PC-9 (cell line): ENCODE data around the gene FAU.

Experiments
- CTCF ChIP-seq: fragments of 200-600 bp; sonication (generic); conservative IDR thresholded peaks from 2 replicates; pipeline ENCODE4 v1.6.1; 2017; ENCODE audit warnings: mixed run types, antibody characterized with exemption, mild to moderate bottlenecking, moderate library complexity
- EZH2 ChIP-seq: fragments of 200-600 bp; sonication (generic); IDR thresholded peaks from 2 replicates; pipeline ENCODE4 v1.8.0; 2017; ENCODE audit warnings: antibody characterized with exemption, low read depth

- TF ChIP-seq CTCF (no peak), EZH2 (no peak)
Measured at GRCh38 chr11:65133724-65134123, 11.8 kb upstream of the FAU start.
